Activated CD8-positive, alpha-beta memory T cell treated with anti-CD3 and anti-CD28 coated beads for 1 hour (primary cell): ENCODE results near the gene MYORG.
"Not testable (repeated sequence)": the region's sequence is repeated elsewhere in the genome, so short reads cannot be mapped to it uniquely, and the experiment has no call there.

Experiments
- DNase-seq, 2 donors: peaks; one replicate each; pipeline ENCODE4 v3.0.0-alpha.2; 2020; ENCODE audit warnings: low read depth in 1 of 2; ENCODE audit errors: extremely low read depth in 1 of 2

MYORG gene

DNA sequence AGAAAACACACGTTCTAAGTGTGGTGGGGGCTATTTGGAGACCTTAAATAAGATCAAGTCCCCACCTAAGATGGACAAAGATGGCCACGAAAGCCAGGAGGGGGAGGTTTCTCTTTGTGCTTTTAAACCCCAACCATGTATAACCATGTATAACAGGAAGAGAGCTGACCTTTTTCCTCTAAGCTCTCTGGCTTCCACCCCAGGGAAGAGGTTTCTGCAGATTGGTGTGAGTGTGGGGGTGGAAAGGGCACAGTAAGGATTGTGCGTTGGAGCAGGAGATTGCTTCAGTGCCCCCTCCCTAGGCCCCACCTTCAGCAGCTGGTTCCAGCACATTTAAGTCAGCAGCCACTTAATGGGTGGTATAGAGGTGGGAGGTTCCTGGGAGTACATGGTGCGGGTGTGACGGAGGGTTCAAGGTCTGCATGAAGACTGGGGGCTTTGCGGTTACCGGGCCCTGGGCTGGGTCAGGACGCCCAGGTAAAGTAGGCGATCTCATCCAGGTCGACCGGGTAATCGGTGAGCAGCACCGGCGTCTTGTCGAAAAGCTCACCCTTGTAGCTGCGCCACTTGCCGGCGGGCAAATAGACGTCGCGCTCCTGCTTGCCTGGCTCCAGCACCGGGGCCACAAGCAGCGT is 6.2 kb downstream of the MYORG start:
- no peak for DNase-seq

DNA sequence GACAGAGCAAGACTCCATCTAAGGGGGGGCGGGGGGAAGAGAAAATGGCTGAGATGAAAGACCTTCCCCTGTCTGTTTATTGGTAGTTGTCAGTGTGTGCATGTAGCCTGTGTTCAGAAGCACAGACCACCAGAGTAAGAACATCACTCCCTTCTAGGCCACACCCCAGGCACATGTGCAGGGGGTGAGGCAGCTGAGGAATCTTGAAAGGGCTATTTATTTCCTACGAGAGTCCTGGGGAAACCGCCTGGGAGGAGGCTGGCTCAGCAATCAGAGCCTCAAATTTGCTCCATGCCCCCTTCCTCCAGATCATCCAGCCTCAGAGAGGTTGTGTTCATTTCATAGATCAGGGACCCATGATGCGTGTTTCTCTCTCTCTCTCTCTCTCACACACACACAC is 7.1 kb downstream of the MYORG start:
- no peak for DNase-seq

DNA sequence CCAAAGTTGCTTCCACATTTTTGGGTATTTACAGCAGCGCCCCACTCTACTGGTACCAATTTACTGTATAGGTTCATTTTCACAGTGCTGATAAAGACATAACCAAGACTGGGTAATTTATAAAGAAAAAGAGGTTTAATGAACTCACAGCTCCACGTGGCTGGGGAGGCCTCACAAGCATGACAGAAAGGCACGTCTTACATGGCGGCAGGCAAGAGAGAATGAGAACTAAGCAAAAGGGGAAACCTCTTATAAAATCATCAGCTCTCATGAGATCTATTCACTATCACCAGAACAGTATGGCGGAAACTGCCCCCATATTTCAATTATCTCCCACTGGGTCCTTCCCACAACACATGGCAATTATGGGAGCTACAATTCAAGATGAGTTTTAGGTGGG is 7.9 kb downstream of the MYORG start:
- DNase-seq, result not testable (repeated sequence)

DNA sequence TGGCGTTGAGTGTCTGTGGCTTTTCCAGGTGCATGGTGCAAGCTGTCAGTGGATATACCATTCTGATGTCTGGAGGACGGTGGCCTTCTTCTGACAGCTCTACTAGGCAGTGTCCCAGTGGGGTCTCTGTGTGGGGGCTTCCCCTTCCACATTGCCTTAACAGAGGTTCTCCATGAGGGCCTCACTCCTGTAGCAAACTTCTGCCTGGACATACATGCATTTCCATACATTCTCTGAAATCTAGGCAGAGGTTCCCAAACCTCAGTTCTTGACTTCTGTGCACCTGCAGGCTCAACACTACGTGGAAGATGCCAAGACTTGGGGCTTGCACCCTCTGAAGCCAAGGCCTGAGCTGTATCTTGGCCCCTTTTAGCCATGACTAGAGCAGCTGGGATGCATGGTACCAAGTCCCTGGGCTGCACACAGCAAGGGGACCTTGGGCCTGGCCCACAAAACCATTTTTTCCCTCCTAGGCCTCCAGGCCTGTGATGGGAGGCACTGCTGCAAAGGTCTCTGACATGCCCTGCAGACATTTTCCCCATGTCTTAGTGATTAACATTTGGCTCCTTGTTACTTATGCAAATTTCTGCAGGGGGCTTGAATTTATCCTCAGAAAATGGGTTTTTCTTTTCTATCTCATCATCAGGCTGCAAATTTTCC is 8.8 kb downstream of the MYORG start:
- DNase-seq, result not testable (repeated sequence)

DNA sequence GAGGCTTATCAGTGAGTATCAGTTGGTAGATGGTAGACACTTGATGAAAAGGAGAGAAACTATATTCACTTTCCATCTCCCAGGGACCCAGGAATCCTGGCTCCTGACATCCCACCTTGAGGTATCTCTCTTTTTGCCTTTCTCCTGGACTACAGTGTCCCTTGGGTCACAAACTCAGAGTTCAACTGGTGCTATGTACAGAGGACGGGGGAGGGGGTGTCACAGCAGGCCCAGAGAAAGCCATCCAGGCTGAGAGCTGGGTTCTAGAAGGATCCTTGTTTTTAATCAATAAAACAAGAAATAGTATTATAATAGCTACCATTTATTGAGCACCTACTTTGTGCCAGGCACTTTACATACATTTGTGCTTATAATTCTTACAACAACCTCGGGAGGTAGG is 10.3 kb downstream of the MYORG start:
- no peak for DNase-seq

DNA sequence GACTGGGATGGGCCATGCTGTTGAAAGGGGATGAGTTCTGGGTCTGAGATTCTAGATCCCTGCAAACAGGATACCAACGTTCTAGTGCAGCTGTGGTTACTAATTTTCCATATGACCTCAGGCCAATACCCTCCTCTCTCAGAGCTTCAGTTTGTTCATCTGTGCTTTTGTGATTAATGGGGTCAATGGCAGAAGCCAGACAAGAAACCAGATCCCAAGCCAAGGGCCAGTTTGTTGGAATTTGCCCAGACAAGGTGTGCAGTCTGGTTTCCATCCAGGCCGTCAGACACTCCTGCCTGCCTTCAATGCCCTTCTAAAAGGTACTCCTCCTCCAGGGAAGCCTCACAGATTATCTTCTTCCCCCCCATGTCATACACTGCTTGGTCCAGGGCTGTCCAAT is 11.4 kb downstream of the MYORG start:
- DNase-seq, result no peak

DNA sequence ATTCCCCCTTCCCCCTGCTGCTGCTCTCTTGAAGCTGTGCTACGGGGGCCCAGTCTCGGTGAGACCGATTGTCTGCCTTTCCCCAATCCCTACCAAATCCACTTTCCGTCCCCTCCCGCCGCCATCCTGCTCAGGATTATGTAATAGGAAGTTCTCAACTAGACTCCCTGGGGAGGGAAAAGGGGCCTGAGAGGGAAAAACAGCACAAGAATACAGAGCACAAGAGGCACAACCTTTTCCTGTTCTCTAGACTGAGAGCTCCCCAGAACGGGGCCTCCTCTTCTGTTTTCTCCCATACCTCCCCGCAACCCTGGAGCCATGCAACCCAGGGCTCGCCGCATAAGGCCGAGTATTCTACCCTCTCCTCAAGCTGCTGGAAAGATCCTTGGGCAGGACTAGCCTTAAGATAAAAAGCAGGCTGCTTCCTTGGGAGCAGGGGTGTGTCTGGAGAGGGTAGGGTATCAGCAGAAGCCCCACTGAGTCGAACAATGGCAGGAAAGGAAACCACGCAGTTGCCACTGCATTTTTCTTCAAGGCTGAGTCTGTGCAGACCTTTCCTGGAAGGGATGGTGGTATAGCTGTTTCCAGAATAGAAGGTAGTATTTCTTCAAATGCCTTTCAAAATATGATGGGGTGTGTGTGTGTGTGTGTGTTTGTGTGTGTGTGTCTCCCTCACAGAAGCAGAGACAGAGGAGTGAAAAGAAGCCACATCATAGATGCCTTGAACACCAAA is 12.9 kb downstream of the MYORG start:
- no peak for DNase-seq

DNA sequence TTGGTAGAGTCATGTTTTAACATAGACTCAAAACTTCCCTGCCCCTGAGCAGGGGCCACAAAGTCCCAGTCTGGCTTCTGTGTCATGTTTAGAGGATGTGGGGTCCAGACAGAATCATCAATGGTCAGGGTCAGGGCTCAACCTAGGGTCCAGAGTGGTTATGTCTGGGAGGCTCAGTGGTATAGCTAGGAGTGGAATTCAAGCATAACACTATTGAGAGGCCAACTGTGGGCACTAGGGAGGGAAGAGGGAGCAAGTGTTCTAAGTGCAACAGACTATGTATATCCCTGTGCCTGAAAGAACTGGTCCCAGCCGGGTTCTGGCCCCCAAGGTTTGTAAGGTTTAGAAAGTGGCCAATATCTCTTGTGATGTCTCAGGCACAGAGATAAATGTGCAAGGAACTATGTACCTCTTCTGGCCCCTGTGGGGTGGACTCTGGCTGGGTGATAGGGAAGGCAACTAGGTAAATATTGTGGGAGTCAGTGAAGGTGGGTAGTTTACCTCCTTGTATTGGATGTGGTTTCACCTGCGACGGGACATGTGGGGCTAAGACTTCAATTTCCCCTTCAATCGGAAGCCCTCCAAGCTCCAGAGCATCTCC is 14.0 kb downstream of the MYORG start:
- DNase-seq, result no peak

DNA sequence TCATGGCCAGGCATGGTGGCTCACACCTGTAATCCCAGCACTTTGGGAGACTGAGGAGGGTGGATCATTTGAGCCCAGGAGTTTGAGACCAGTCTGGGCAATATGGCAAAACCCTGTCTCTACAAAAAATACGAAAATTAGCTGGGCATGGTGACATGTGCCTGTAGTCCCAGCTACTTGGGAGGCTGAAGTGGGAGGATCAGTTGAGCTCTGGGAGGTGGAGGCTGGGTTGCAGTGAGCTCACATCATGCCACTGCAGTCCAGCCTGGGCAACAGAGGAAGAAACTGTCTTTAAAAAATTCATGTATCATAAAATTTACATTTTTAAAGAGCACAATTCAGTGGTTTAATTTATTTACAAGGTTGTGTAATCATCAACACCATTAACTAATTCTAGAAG is 23.7 kb downstream of the MYORG start:
- not testable (repeated sequence) for DNase-seq

DNA sequence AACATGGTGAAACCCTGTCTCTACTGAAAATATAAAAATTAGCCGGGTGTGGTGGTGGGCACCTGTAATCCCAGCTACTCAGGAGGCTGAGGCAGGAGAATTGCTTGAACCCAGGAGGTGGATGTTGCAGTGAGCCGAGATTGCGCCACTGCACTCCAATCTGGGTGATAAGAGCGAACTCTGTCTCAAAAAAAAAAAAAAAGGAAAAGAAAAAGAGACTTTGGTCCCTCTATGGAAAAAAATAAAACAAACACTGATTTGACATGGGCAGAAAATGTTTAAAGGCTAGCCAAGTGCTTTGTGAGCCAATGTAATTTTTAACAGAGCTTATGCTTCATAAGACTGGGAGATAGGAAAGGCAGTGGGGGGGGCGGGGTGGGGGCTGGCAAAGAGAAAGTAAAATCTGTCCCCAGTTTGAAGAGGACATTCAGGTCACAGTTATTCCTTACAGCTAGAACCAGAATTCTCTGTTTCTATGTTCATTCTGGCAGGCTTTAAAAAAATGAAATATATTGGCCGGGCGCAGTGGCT is 24.5 kb downstream of the MYORG start:
- DNase-seq, result not testable (repeated sequence)

DNA sequence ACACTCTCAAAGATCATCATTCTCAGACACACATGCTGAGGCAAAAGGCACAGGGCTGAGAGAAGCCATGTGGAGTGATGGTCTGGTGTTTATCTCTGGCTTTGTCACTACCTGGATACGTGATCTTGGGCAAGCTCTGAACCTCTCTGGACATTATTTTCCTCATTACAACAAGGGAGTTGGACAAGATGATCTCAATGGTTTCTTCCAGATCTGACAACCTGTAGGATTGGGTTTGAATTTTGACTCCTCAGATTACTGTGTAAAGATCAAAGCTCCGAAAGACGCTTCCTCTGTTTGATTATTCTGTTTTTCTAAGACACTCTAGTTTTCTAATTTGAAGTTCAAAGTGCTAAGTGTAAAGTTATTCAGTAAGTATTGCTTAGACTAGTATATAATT is 27.4 kb downstream of the MYORG start:
- no peak for DNase-seq

DNA sequence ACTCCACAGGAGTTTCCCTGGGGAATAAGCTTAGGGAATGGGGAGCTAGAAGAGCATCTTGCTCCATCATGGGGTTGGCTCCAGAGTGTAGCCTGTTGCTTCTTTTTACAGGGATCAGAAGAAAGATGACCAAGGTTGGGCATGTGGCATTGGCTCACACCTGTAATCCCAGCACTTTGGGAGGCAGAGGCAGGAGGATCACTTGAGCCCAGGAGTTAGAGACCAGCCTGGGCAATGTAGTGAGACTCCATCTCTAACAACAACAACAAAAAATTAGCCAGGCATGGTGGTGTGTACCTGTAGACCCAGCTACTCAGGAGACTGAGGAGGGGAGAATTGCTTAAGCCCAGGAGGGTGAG is 28.9 kb downstream of the MYORG start:
- DNase-seq, result no peak

DNA sequence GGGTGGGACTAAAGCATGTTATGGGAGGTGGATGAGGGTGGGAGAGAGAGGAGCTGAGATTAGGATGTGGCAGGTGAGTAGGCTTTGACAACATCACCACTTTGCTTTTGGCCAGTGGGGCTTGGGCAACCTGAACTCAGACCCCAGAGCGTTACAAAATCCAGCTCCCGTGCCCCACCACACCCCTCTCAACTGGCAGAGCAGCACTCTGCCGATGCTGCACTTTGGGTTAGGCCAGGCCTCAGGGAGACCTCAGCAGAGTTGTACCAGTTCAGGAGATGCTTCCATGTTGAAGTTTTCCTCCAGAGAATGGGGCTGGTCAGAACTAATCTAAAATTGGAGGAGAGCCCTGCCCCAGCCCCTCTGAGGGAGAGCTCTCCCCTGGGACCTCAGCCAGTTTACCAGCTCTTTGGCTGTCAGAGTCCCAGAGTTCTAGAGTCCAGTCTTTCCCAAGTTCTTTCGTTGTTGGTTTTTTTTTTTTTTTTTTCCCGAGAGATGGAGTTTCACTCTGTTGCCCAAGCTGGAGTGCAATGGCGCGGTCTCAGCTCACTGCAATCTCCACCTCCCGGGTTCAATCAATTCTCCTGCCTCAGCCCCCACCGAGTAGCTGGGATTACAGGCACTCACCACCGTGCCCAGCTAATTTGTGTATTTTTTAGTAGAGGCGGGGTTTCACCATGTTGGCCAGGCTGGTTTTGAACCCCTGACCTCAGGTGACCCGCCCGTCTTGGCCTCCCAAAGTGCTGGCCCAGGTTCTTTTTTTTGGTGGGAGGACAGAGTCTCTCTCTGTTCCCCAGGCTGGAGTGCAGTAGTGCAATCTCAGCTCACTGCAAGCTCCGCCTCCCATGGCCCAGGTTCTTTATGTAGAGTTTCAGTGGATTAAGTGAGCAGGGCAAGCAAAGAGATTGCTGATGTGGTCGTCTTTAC is 29.6 kb downstream of the MYORG start:
- DNase-seq, result no peak

DNA sequence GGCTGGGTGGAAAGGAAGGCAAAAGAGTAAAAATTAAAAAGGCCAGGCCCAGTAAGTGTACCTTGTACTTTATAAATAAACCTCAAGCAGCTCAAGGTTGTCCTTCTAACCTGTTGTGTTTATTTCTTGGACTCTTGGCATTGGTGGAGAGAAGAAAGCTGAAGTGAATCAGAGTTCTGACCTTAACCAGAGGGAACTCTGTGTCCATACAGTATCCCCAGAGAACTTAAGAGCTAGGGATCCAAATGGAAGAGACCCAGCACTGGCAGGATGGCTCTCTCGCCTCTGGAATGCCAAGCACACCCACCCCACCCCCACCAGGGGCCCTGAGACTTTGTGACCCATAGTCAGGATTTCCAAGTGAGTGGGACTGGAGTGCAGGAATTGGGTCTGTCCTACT is 33.1 kb downstream of the MYORG start:
- DNase-seq, result no peak

DNA sequence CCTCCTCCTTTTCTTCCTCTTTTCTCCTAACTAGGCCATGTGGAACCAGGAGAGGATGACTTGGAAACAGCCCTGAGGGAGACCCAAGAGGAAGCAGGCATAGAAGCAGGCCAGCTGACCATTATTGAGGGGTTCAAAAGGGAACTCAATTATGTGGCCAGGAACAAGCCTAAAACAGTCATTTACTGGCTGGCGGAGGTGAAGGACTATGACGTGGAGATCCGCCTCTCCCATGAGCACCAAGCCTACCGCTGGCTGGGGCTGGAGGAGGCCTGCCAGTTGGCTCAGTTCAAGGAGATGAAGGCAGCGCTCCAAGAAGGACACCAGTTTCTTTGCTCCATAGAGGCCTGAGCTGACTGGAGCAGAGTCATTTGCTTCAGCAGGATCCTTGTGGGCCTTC is 33.6 kb downstream of the MYORG start:
- no peak for DNase-seq

DNA sequence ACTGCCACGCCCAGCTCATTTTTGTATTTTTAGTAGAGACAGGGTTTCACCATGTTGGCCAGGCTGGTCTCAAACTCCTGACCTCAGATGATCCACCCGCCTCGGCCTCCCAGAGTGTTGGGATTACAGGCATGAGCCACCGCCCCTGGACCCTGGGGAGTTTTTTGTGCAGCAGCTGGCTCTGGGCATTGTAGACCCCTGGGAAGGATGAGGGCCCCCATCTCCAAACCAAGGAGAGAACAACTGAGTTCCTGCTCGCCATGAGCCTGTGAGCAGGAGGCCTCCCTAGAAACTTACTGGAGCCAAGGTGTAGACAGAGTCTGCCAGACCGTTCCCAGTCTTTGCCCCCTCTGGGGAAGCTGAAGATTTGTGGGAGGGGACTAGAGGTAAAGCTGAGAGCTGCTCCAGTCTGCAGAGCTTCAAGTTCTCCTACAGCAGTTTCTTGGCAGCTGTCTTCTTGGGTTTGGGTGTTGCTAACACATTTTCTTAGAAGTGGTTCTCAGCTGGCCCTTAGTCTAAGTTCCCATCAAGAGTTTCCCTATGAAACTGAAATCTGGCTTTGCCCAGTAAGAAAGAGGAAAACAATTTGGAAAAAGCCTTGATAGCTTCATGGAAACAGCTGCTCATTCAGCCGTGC is 34.9 kb downstream of the MYORG start:
- DNase-seq, result no peak

DNA sequence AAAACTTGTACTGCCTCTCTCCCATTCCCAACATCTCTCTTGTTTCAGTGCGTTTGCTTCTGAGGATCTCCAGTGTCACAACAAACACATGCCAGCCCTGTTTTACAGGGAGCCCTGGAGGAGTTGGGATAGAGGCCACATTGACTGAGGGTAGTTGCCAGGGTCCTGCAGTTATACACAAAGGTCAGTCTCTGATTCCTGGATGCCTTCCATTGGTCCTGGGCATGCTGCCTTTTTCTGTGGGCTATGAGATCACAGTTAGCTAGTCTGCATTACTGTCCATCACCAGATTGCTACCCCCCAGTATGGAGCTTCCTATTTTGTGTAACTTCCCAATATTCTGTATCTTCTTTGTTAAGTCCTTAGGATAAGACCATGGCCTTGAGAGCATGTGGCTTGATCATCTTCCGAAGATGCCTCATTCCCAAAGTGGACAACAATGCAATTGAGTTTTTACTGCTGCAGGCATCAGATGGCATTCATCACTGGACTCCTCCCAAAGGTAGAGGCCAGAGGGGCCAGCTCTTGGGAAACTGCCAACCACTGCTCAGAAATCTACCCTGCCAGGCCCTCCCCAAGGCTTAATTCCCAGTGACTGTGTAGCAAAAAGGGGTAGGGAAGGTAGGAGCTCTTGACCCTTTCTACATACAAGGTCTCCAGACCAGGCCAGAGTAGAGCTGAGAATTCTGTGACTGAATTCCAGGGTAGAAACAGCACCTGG is 37.9 kb downstream of the MYORG start:
- no peak for DNase-seq

DNA sequence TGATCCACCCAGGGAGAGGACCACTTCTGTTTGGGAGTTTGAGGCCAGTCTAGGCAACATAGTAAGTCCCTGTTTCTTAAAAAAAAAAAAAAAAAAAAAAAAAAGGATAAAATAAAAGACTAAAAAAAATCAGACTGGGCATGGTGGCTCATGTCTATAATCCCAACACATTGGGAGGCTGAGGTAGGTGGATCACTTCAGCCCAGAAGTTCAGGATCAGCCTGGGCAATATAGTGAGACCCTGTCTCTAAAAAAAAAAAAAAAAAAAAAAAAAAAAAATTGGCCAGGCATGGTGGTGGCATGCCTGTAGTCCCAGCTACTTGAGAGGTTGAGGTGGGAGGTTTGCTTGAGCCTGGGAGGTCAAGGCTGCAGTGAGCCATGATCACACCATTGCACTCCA is 38.6 kb downstream of the MYORG start:
- not testable (repeated sequence) for DNase-seq

DNA sequence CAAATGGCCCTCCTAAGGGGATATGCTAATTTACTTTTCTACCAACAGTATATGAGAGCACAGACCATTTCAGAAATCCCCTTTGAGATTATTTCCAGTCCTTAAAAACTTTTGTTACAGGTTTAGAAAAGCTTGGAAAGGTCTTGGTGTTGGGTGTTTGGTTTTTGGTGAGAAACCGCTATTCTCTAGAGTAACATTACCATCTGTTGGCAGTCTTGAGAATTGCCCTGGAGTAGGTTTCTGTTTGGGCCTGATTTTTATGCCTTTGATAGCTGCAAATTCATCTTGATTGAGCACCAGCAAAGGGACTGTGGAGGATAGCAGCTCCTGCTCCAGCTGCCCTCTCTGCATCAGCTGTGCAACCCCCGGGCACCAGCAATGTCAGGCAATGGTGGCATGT is 39.3 kb downstream of the MYORG start:
- no peak for DNase-seq
